CD4-positive, CD25-positive, alpha-beta regulatory T cell (primary cell): Measurements from ENCODE around the gene KRT32. TPM values are rescaled to one million over a fixed set of nuclear protein-coding genes. Genes with fewer than 3 reads are reported as not detected.

ENCODE experiments used
- ATAC-seq, 2 donors: fragments of 150-1000 bp; cut with Tn5 transposase; one replicate each; pipeline ENCODE4 v1.10.0; 2021; ENCODE audit warnings: low read depth in 2 of 2, moderate number of reproducible peaks in 2 of 2, moderate library complexity in 1 of 2
- DNase-seq, 3 donors: peaks; one replicate each; pipeline versions ENCODE4 v3.0.0 to v3.0.0-alpha.2; 2012 to 2022; ENCODE audit warnings: mixed read lengths in 1 of 3
- H3K27ac ChIP-seq: one replicate; pipeline ENCODE4 v1.7.0; 2013; ENCODE audit warnings: mild to moderate bottlenecking, low read length; ENCODE audit not compliant: insufficient read depth, poor library complexity, severe bottlenecking
- H3K27me3 ChIP-seq: one replicate; pipeline ENCODE4 v1.7.0; 2013; ENCODE audit warnings: low read length; ENCODE audit not compliant: control insufficient read depth, insufficient read depth
- H3K36me3 ChIP-seq: one replicate; pipeline ENCODE4 v1.7.0; 2013; ENCODE audit warnings: mild to moderate bottlenecking, low read length, moderate library complexity; ENCODE audit not compliant: control insufficient read depth, insufficient read depth
- H3K4me1 ChIP-seq: 2 replicates; pipeline ENCODE4 v1.7.0; 2013; ENCODE audit warnings: mild to moderate bottlenecking, low read length; ENCODE audit not compliant: insufficient read depth, control insufficient read depth, poor library complexity, severe bottlenecking
- H3K4me3 ChIP-seq: one replicate; pipeline ENCODE4 v1.7.0; 2013; ENCODE audit warnings: low read depth, mild to moderate bottlenecking, low read length, moderate library complexity
- H3K9me3 ChIP-seq, 2 experiments: 1 replicate in 1 of 2; 2 replicates in 1 of 2; pipeline ENCODE4 v1.7.0; 2013; ENCODE audit warnings: low read length in 2 of 2, mild to moderate bottlenecking in 1 of 2, moderate library complexity in 1 of 2; ENCODE audit not compliant: control insufficient read depth in 2 of 2
- H3K27ac Mint-ChIP-seq, 3 donors: one replicate each; pipeline ENCODE4 v1.8.0; 2020 to 2022; ENCODE audit warnings: mild to moderate bottlenecking in 3 of 3, mixed read lengths in 3 of 3, moderate library complexity in 2 of 3
- H3K27me3 Mint-ChIP-seq: one replicate; pipeline ENCODE4 v1.8.0; 2022; ENCODE audit warnings: mild to moderate bottlenecking, mixed read lengths
- H3K36me3 Mint-ChIP-seq: one replicate; pipeline ENCODE4 v1.8.0; 2020; ENCODE audit warnings: mixed read lengths
- H3K4me1 Mint-ChIP-seq, 4 donors: one replicate each; pipeline ENCODE4 v1.8.0; 2020 to 2022; ENCODE audit warnings: mixed read lengths in 4 of 4, mild to moderate bottlenecking in 1 of 4
- H3K4me3 Mint-ChIP-seq, 4 donors: one replicate each; pipeline ENCODE4 v1.8.0; 2020 to 2022; ENCODE audit warnings: mild to moderate bottlenecking in 4 of 4, mixed read lengths in 4 of 4, moderate library complexity in 3 of 4
- H3K9me3 Mint-ChIP-seq, 7 donors: one replicate each; pipeline ENCODE4 v1.8.0; 2020 to 2022; ENCODE audit warnings: mixed read lengths in 7 of 7, mild to moderate bottlenecking in 3 of 7, moderate library complexity in 2 of 7
- polyA plus RNA-seq, 4 donors: library from polyadenylated mRNA; unstranded; fragments of 300-500 nt; fragmentation: Illumina TruSeq; gene quantifications; one replicate each; pipeline ENCODE4 v1.2.3, GENCODE V29; 2021
- total RNA-seq: library from RNA; stranded (reverse); gene quantifications from one replicate; pipeline ENCODE4 v1.2.3, GENCODE V29; 2022

Gene KRT32
- total and polyA plus RNA-seq, 5 donors from 2014 or later, result not detected

DNA sequence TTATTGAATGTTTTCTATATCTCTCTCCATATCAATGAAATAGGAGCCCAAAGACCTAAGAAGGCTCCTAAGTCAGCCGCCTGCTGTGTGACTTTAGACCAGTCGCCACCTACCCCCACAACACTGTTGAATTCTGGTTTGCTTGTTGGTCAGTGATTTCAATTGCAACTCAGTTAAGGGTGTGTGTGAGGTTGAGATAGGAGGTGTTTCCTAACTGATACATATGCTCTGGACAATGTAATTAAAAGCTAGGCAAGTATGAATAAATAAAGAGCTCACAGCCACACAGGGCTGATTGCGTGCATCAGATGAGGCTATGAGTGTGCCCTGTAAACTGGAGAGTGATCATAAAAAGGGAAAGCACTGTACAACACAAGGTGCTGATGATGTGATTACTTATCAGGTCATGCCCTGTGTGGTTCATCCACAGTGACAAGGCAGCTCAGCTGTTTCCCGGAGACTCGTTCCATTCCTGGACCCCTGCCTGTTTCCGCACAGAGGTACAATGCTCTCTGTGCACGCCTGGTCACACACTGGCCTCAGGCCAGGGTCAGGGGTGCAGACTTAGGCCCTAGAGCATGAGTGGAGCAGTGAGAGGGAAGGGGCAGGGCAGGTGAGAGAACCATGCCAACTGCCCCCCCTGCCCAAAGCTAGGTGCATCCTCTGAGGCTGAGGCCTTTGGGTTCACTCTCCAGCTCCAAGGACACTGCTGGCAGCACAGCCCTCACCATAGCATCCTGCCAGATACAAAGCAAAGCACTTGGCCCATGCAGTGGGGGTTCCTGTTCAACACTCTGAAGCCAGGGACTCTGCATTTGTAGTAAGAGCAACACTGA is 17.0 kb upstream of the KRT32 start:
- Mint-ChIP-seq H3K9me3 (no peaks in the 10 kb centered on the region), H3K27ac (no peak overlapping the region), H3K4me3 (no peak overlapping the region), H3K27me3 (peaks cover 7% of the 10 kb centered on the region), H3K4me1 (no peaks in the 10 kb centered on the region), H3K36me3 (no peaks in the 10 kb centered on the region)
- Histone ChIP-seq H3K36me3 (no peaks in the 10 kb centered on the region), H3K4me1 (no peaks in the 10 kb centered on the region), H3K27me3 (no peaks in the 10 kb centered on the region), H3K27ac (no peak overlapping the region), H3K9me3 (no peaks in the 10 kb centered on the region), H3K4me3 (no peak overlapping the region)
- DNase-seq (no peak), ATAC-seq (no peak)

DNA sequence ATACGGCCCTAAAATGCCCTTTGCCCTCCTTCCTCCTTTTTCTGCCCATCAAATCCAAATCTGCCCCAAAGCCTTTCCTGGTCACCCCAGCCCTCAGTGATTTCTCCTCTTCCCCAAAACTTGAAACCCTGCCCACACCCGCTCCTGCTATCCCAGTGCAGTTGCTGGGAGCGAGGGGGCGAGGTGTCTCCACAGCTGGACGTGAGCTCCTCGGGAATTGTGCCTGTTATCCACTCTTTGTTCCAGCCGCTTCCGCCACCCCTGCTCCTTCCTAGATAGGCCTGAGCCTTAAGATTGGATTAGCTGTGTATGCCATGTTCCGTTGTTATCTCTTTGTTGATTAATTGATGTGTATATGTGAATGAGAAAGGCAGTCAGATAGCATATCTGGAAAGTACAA is 16.3 kb upstream of the KRT32 start:
- Mint-ChIP-seq H3K36me3 (no peaks in the 10 kb centered on the region), H3K27ac (no peak overlapping the region), H3K9me3 (no peaks in the 10 kb centered on the region), H3K27me3 (peaks cover 7% of the 10 kb centered on the region), H3K4me1 (no peaks in the 10 kb centered on the region), H3K4me3 (no peak overlapping the region)
- Histone ChIP-seq H3K4me1 (no peaks in the 10 kb centered on the region), H3K4me3 (no peak overlapping the region), H3K27me3 (no peaks in the 10 kb centered on the region), H3K9me3 (no peaks in the 10 kb centered on the region), H3K27ac (no peak overlapping the region), H3K36me3 (no peaks in the 10 kb centered on the region)
- DNase-seq (no peak), ATAC-seq (no peak)

GRCh38 chr17:41481036-41481435 is 13.8 kb upstream of the KRT32 start, which contains the start of gene KRT35:
TSS of gene KRT35 (minus strand) at chr17:41481151. CDS start at chr17:41481097, 54 bp downstream.
- Histone ChIP-seq H3K27ac (no peak within 1 kb of the TSS), H3K36me3 (no peaks in the 10 kb centered on the region), H3K9me3 (no peaks in the 10 kb centered on the region), H3K4me1 (no peaks in the 10 kb centered on the region), H3K27me3 (no peaks in the 10 kb centered on the region), H3K4me3 (no peak within 1 kb of the TSS)
- Mint-ChIP-seq H3K4me3 (no peak within 1 kb of the TSS), H3K27me3 (peaks cover 5% of the 10 kb centered on the region), H3K4me1 (no peaks in the 10 kb centered on the region), H3K36me3 (no peaks in the 10 kb centered on the region), H3K27ac (peak within 1 kb of the TSS in 1 of 3 donors; percentile 2), H3K9me3 (no peaks in the 10 kb centered on the region)
- ATAC-seq (no peak), DNase-seq (no peak)

- Mint-ChIP-seq H3K4me1 (no peaks in the 10 kb centered on the region), H3K4me3 (no peak overlapping the region), H3K9me3 (no peaks in the 10 kb centered on the region), H3K36me3 (no peaks in the 10 kb centered on the region), H3K27me3 (no peaks in the 10 kb centered on the region), H3K27ac (no peak overlapping the region)
- no peaks in the 10 kb centered on the region for H3K27me3 ChIP-seq
- H3K36me3 ChIP-seq, result no peaks in the 10 kb centered on the region
- no peak overlapping the region for H3K27ac ChIP-seq
- no peaks in the 10 kb centered on the region for H3K9me3 ChIP-seq
- no peaks in the 10 kb centered on the region for H3K4me1 ChIP-seq
- H3K4me3 ChIP-seq, result no peak overlapping the region
- DNase-seq (no peak), ATAC-seq (no peak)
Measured at GRCh38 chr17:41480581-41480980, 13.4 kb upstream of the KRT32 start.

DNA sequence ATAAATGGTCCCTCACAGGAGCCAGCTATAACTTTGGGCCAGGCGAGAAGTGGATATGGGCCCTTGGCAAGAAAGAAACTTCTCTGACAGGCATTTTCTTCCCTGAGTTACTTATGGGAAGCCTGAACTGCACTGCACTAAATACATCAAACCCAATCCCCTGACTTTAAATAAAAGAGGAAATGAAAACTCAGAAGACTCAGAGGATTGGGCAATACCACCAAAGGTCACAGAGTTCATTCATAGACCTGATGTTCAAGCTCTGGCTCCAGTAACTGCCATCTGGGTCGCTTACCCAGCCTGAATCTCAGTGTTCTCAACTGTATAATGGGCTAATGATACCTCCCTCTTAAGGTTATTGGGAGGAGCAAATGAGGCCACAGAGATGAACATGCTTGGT is 12.9 kb upstream of the KRT32 start:
- Mint-ChIP-seq H3K4me3 (no peak overlapping the region), H3K4me1 (no peaks in the 10 kb centered on the region), H3K36me3 (no peaks in the 10 kb centered on the region), H3K27ac (no peak overlapping the region), H3K27me3 (no peaks in the 10 kb centered on the region), H3K9me3 (no peaks in the 10 kb centered on the region)
- Histone ChIP-seq H3K4me3 (no peak overlapping the region), H3K36me3 (no peaks in the 10 kb centered on the region), H3K27me3 (no peaks in the 10 kb centered on the region), H3K27ac (no peak overlapping the region), H3K4me1 (no peaks in the 10 kb centered on the region), H3K9me3 (no peaks in the 10 kb centered on the region)
- ATAC-seq (no peak), DNase-seq (no peak)

DNA sequence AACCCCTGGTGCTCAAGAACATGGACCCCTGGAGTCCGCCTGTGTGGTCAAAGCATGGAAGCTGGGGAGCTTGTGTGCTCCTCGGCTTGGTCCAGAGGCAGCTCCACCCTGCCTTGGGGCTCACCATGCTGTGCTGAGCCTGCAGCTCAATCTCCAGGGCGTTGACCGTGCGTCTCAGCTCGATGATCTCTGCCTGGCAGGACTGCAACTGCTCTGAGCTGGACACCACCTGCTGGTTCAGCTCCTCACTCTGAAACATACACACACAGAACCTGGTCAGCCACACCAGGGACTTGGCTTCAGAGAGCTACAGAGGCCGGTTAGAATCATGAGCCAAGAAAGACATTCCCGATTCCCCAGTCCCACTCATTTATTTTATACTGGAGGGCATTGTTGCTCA is 11.1 kb upstream of the KRT32 start:
- H3K27me3 Mint-ChIP-seq, result no peaks in the 10 kb centered on the region
- no peak overlapping the region for H3K27ac ChIP-seq
- DNase-seq, result no peak
- no peaks in the 10 kb centered on the region for H3K36me3 Mint-ChIP-seq
- no peaks in the 10 kb centered on the region for H3K27me3 ChIP-seq
- H3K4me1 Mint-ChIP-seq, result no peaks in the 10 kb centered on the region
- H3K4me3 Mint-ChIP-seq, result no peak overlapping the region
- H3K36me3 ChIP-seq, result no peaks in the 10 kb centered on the region
- H3K27ac Mint-ChIP-seq, result no peak overlapping the region
- H3K9me3 Mint-ChIP-seq, result peaks cover 0 to 1% (median 0%) of the 10 kb centered on the region in 7 donors
- no peak for ATAC-seq
- H3K4me1 ChIP-seq, result no peaks in the 10 kb centered on the region
- H3K9me3 ChIP-seq, result no peaks in the 10 kb centered on the region
- H3K4me3 ChIP-seq, result no peak overlapping the region

- Mint-ChIP-seq H3K4me3 (no peak overlapping the region), H3K27me3 (no peaks in the 10 kb centered on the region), H3K27ac (no peak overlapping the region), H3K4me1 (no peaks in the 10 kb centered on the region), H3K36me3 (no peaks in the 10 kb centered on the region), H3K9me3 (peaks cover 0 to 2% (median 0%) of the 10 kb centered on the region in 7 donors)
- Histone ChIP-seq H3K27ac (no peak overlapping the region), H3K27me3 (no peaks in the 10 kb centered on the region), H3K36me3 (no peaks in the 10 kb centered on the region), H3K4me3 (no peak overlapping the region), H3K4me1 (no peaks in the 10 kb centered on the region), H3K9me3 (no peaks in the 10 kb centered on the region)
- ATAC-seq (no peak), DNase-seq (no peak)
Measured at GRCh38 chr17:41476866-41477815, 10.0 kb upstream of the KRT32 start.
